GM12878 (cell line): ENCODE results near the gene PHRF1.
A peak's percentile ranks its signal among the peaks of the same experiment; 100 is the strongest.

Experiments used
- FOS ChIP-seq: IDR thresholded peaks from 3 replicates; pipeline ENCODE4 v1.6.1; 2011; ENCODE audit warnings: borderline replicate concordance; ENCODE audit not compliant: insufficient read length; ENCODE audit errors: extremely low read depth
- NR2C2 ChIP-seq: IDR thresholded peaks from 2 replicates; pipeline ENCODE4 v1.6.1; 2011; ENCODE audit warnings: borderline replicate concordance, low read depth; ENCODE audit not compliant: control insufficient read depth, insufficient read length
- POLR2A ChIP-seq: IDR thresholded peaks from 2 replicates; pipeline ENCODE4 v1.6.1; 2011; ENCODE audit warnings: low read depth, mild to moderate bottlenecking, low read length
- POLR2AphosphoS5 ChIP-seq: IDR thresholded peaks from 2 replicates; pipeline ENCODE4 v1.6.1; 2011; ENCODE audit warnings: mild to moderate bottlenecking, low read length, inconsistent platforms
- RAD21 ChIP-seq: IDR thresholded peaks from 2 replicates; pipeline ENCODE4 v1.6.1; 2011; ENCODE audit warnings: mild to moderate bottlenecking, low read depth, low read length, moderate library complexity; ENCODE audit not compliant: insufficient read depth
- RELA ChIP-seq: fragments of 450-650 bp; IDR thresholded peaks from 2 replicates; pipeline ENCODE4 v1.8.0; 2014; ENCODE audit warnings: borderline replicate concordance; ENCODE audit not compliant: partially characterized antibody
- SMC3 ChIP-seq: IDR thresholded peaks from 2 replicates; pipeline ENCODE4 v1.6.1; 2011; ENCODE audit warnings: low read length, improper control_type of control experiment, borderline replicate concordance
- TAF1 ChIP-seq: IDR thresholded peaks from 2 replicates; pipeline ENCODE4 v1.6.1; 2011; ENCODE audit warnings: mild to moderate bottlenecking, low read depth, low read length, borderline replicate concordance
- USF1 ChIP-seq: IDR thresholded peaks from 2 replicates; pipeline ENCODE4 v1.6.1; 2011; ENCODE audit warnings: borderline replicate concordance, low read depth, mild to moderate bottlenecking, moderate library complexity, mixed read lengths, low read length; ENCODE audit not compliant: insufficient read depth; ENCODE audit errors: extremely low read length
- WRNIP1 ChIP-seq: IDR thresholded peaks from 2 replicates; pipeline ENCODE4 v1.6.1; 2011; ENCODE audit warnings: low read depth, low read length, improper control_type of control experiment, borderline replicate concordance
- YBX1 ChIP-seq: fragments of 450-650 bp; IDR thresholded peaks from 2 replicates; pipeline ENCODE4 v1.6.1; 2016; ENCODE audit warnings: antibody characterized with exemption
- ZNF24 ChIP-seq: fragments of 450-650 bp; IDR thresholded peaks from 2 replicates; pipeline ENCODE4 v1.6.1; 2017; ENCODE audit warnings: antibody characterized with exemption, mild to moderate bottlenecking
- TF ChIP-seq, protein P1 (sequence below), 3 experiments: IDR thresholded peaks in 2 of 3; conservative IDR thresholded peaks in 1 of 3; 2 replicates each; pipeline ENCODE4 v1.5.1; 2011; ENCODE audit warnings: low read depth in 3 of 3, low read length in 3 of 3, mild to moderate bottlenecking in 3 of 3, control low read depth in 2 of 3, moderate library complexity in 2 of 3, inconsistent platforms in 1 of 3, mixed read lengths in 1 of 3; ENCODE audit not compliant: control insufficient read depth in 2 of 3, insufficient read depth in 1 of 3; ENCODE audit errors: extremely low read depth in 1 of 3

- TF ChIP-seq POLR2A (peak; percentile 3; the same call in 1 of the 2 replicates), SMC3 (no peak), NR2C2 (no peak), USF1 (no peak), FOS (no peak), RELA (no peak), TAF1 (no peak), WRNIP1 (no peak), POLR2AphosphoS5 (no peak), RAD21 (no peak), YBX1 (no peak), ZNF24 (no peak)
- TF ChIP-seq, protein P1, sequence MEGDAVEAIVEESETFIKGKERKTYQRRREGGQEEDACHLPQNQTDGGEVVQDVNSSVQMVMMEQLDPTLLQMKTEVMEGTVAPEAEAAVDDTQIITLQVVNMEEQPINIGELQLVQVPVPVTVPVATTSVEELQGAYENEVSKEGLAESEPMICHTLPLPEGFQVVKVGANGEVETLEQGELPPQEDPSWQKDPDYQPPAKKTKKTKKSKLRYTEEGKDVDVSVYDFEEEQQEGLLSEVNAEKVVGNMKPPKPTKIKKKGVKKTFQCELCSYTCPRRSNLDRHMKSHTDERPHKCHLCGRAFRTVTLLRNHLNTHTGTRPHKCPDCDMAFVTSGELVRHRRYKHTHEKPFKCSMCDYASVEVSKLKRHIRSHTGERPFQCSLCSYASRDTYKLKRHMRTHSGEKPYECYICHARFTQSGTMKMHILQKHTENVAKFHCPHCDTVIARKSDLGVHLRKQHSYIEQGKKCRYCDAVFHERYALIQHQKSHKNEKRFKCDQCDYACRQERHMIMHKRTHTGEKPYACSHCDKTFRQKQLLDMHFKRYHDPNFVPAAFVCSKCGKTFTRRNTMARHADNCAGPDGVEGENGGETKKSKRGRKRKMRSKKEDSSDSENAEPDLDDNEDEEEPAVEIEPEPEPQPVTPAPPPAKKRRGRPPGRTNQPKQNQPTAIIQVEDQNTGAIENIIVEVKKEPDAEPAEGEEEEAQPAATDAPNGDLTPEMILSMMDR (IDR thresholded peaks at IDR 0.05 in 2 of 3, conservative IDR thresholded peaks at IDR 0.05 in 1 of 3; ENCODE audit: control insufficient read depth in 2 of 3, extremely low read depth in 1 of 3, insufficient read depth in 1 of 3, low read depth in 3 of 3, low read length in 3 of 3): no peak
These were observed 34.0 kb downstream of the PHRF1 start for GRCh38 chr11:610146-610801.
